ENCODE results near the gene MYBPC1. TPM values are rescaled to one million over a fixed set of nuclear protein-coding genes. Genes with fewer than 3 reads are reported as not detected.

MYBPC1 gene
- polyA plus RNA-seq, 4 donors, result 0.03 to 0.37 (median 0.15) TPM; not detected in 1

DNA sequence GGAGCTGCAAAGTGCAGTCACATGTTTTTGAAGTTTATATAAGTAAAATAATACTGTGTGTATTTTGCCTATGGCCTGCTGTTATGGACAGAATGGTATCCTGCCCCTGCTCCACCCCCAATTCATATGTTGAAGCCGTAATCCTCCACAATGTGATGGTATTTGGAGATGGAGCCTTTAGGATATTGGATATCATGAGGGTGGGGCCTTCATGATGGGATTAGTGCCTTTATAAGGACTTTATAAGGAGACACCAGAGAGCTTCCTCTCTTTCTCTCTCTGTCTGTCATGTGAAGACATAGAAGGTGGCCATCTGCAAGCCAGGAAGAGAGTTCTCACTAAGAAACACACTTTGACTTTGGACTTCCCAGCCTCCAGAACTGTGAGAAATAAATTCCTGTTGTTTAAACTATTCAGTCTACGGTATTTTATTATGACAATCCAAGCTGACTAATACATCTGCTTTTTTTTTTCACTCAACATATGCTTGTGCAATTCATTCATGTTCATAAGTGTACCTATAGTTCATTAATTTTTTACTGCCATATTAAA is 99.6 kb downstream of the MYBPC1 start:
- no peak for DNase-seq (ENCODE audit: low read depth in 4 of 4, low spot score in 3 of 4)

DNA sequence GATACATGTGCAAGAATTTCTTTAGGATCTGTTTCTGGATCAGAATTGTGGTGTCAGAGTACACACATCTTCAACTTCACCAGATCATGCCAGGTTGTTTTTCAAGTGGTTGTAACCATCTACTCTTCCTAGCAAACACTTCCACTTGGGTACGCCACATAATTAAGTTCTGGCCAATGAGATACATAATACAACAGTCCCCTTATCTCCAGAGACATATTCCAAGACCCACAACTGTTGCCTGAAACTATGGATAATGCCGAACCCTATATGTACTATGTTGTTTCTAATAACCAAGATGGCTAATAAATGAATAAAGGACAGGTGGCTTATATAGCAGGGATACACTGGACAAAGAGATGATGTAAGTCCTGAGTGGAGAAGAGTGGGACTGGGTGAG is 100.2 kb downstream of the MYBPC1 start:
- DNase-seq (ENCODE audit: low read depth in 4 of 4, low spot score in 3 of 4), result no peak

DNA sequence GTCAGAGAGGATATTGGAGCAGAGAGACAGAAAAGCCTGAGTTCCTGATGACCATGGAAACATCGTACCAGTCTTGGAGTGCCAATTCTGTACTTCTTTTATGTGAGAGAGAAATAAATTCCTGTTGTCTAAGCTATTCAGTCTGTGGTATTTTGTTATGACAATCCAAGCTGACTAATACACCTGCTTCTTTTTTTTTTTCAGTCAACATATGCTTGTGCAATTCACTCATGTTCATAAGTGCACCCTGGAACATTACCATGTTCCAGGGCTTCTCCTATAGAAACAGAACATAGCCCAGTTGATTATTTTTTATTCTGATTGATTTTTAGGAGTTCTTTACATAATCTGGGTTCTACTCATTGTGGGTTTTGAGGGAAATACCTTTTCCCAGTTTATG is 100.9 kb downstream of the MYBPC1 start:
- DNase-seq (ENCODE audit: low read depth in 4 of 4, low spot score in 3 of 4), result no peak

DNA sequence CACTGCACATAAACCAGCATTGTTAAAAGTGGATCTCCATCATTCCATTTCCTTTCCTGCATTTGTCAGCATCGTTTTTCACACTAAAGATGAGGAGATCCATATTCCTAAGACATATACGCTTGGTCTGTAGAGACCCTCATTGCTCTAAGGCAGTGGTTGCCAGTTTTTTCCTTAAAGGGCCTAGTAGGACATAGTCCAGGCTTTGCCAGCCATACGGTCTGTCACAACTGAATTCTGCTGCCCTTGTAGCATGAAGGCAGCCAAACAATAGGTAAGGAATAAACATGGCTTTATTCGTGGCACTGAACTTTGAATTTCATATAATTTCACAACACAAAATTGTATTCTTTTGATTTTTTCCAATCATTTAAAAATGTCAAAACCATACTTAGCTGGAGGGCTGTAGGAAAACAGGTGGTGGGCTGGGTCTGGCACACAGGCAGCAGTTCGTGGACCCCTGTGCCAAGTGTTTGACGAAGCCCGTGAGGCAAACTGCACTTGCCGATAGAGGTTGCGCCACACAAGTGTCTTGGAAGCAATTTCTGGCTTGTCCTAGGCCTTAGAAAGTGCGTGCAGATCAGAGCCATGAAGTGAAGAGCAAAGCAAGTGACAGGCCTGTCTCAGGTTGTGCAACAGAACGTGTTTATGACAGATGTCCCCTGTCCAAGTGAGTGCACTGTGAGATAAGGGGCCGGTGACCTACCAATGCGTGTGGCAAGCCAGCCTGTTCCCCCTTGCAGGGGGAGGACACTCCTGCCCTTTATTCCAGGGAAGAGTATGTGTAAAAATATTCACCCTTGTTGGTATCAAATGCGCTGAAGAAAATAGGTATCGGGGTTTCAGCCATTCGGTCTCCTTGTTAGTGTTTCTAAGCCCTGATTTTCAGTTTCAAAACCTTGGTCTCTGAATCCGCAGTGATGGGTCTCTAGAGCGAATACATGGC is 101.8 kb downstream of the MYBPC1 start:
- DNase-seq (ENCODE audit: low read depth in 4 of 4, low spot score in 3 of 4), result no peak

DNA sequence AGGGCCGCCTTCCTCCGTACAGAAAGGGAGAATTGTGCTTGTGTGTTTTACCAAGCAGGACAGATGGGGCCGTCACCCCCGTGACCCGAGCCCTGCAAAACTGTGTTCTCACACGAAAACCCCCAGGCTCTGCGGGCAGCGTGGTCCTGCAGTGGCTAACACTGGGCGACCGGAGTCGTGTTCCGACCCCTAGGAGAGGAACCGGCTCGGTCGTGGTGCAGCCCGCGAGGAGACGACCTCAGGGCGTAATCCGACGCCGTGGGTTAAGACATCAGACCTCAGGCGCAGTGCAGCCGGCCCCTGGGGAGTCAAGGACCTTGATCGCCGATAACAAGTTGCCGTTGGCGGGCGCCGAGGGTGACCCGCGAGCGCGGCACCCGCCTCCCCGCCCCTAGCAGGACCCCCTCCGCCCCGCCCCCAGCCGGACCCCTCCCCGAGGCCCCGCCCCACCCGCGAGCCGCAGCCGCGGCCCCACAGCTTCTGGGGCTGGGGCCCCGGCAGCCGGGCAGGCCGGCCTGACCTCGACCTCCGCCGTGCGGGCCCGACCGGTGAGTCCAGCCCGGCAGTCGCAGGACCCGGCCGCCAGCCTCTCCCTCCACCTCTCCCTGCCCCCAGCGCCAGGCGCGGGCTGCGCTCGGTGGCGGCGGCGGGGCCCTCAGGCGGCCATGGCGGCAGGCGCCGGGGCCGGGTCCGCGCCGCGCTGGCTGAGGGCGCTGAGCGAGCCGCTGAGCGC is 102.6 kb downstream of the MYBPC1 start, which contains the start of gene CHPT1:
Gene CHPT1 (plus strand): TSS at position 444 of the 733 bp plus-strand sequence. CDS start 222 bp downstream, at position 666.
- DNase-seq (ENCODE audit: low read depth in 4 of 4, low spot score in 3 of 4), result peak in 3 of 4 donors; percentile 30 to 48 (median 43)

DNA sequence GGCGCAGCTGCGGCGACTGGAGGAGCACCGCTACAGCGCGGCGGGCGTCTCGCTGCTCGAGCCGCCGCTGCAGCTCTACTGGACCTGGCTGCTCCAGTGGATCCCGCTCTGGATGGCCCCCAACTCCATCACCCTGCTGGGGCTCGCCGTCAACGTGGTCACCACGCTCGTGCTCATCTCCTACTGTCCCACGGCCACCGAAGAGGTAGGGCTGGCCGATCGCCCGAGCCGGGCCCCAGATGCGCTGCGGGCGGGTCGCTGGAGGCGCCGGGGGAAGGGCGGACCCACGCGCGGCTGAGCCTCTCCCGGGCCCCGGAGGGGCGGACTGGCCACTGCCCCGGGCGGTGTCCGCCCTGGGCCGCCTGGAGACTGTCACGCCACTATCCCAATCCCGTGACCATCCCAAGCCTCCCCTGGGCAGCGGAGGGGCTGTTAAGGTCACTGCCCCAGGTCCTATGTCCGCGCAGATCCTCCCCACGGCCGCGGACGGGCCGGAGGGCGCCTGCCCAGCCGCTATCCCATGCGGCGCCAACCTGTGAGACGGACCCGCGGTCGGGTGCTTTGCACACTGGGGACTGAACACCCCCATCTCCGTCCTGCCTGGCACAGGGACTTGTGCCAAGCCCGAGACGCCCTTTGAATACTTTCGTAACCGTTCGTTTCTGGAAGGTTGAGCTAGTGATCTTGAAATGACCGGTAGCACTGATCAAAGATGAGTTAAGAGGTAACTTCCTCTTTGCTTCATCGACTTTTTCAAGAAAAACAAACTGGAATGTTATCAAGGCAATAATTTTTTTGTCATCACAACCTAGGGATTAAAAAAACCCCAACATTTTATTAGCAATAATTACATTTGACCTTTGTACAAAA is 103.4 kb downstream of the MYBPC1 start:
- DNase-seq (ENCODE audit: low read depth in 4 of 4, low spot score in 3 of 4), result peak in 1 of 4 donors; percentile 34

DNA sequence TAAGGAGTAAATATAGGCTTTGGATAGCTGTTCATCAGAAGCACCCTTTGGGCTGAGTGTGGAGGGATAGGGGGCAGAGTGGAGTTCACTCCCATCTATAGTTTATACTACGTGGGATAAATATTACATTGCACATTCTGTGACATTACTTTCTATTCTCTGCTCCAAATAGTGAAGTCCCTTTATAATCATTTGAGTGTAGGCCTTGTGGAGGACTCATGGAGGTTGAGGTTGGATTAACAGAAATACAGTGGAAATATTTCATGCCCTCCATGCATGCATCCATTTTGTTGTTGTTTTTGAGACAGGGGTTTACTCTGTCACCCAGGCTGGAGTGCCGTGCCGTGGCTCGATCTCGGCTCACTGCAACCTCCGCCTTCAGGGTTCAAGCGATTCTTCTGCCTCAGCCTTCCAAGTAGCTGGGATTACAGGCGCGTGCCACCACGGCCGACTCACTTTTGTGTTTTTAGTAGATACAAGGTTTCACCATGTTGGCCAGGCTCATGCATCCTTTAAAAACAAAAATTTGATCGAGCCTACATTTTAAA is 104.1 kb downstream of the MYBPC1 start:
- no peak for DNase-seq (ENCODE audit: low read depth in 4 of 4, low spot score in 3 of 4)

DNA sequence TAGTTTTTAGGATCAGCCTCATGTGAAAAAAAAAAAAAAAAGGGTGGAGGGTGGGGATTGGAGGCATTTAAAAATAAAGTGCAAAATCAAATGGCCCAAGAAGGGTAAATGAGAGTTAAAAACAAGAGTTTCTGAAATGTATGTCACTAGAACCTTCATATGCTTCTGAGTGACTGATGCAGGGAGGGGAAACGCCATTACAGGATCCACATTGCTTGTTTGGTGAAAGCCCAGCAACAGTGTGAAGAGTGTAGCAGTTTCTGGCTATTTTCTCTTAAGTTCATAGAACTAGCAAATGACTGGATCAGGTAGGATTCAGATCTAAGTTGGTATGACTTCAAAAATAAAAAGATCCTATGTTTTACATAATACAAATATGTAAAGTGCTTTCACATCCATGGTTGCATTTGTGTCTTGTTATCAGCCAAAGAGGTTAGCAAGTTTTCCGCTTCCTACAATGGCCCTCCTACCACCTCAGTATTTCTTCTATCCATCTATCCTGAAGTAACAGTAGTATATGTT is 105.6 kb downstream of the MYBPC1 start:
- no peak for DNase-seq (ENCODE audit: low read depth in 4 of 4, low spot score in 3 of 4)

DNA sequence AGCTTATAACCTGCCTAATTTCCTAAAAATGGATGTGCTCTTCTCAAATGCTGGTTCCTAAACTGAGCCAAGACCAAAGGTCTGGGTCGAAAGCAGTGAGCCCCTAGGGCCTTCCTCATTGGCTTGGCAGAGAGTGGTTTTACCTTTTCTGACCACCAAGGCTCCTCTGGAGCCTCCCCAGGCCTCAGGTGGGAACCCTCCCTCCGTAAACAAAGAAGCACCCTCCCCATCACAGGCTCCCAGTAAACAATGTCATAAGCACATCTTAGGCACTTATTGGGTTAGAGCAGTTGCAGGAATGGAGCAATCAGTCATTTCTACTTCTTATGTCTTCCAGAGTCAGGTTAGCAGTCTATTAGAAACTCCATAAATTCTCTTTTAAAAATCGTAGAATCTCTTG is 108.7 kb downstream of the MYBPC1 start:
- no peak for DNase-seq (ENCODE audit: low read depth in 4 of 4, low spot score in 3 of 4)

DNA sequence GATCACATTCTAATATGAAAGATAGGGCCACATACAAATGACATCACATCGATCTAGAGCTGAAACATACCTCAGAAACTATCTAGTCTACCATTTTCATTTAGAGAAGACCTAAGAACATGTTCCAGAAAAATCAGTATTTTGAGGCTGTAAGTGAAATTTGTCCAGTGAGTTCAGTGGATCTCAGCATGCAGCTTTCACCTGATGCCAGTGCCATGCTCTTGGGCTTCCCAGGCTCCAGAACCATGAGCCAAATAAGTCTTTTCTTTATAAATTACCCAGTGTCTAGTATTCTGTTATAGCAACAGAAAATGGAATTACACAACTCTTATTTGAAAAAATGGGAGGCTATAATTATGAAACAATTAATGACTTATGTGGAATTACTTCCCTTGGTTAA is 111.6 kb downstream of the MYBPC1 start:
- no peak for DNase-seq (ENCODE audit: low read depth in 4 of 4, low spot score in 3 of 4)

DNA sequence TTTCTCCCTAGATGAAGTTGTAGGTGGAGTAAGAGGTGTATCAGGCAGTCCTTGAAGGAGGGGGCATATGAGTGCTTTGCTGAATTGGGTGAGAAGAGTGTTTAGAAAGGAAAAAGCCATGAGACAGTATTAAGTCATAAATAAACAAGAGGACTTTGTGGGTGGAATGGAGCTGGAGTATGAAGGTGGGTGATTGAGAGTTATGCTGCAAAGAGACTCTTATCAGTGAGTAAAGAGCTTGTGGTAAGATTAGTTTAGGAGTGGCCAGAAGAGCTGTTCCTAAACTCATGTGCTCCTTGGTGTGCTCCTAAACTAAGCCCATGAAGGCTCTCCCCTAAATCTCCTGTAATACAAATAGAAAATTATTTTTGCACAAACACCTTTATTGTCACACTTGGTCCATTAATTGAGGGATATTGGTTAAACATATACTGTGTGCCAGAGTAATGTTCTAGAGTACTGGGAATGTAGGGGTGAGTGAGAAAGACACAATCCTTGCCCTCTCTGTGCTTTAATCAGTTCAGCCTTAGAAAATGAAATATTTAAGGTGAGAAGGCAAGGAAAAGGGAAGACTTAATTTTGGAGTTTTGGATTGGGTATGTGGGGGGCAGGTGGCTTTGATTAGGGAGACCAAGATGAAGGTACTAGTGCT is 112.5 kb downstream of the MYBPC1 start:
- DNase-seq (ENCODE audit: low read depth in 4 of 4, low spot score in 3 of 4), result no peak

DNA sequence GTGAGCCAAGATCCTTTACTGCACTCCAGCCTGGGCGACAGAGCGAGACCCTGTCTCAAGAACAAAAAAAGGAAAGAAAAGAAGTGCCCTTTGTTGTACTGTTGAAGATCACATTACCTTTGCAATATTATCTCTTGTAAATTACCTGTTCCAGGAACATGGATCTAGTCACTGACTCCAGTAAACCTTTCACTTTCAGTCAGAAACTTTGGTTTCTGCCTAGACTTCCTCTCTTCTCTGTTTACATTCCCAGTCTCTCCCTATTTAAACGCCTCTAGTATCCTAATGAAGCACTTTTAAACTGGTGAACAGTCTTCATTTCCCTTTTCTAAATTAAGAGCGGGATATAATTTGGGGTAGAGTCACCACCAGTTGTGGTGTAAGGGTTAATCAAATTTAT is 115.5 kb downstream of the MYBPC1 start:
- DNase-seq (ENCODE audit: low read depth in 4 of 4, low spot score in 3 of 4), result no peak

DNA sequence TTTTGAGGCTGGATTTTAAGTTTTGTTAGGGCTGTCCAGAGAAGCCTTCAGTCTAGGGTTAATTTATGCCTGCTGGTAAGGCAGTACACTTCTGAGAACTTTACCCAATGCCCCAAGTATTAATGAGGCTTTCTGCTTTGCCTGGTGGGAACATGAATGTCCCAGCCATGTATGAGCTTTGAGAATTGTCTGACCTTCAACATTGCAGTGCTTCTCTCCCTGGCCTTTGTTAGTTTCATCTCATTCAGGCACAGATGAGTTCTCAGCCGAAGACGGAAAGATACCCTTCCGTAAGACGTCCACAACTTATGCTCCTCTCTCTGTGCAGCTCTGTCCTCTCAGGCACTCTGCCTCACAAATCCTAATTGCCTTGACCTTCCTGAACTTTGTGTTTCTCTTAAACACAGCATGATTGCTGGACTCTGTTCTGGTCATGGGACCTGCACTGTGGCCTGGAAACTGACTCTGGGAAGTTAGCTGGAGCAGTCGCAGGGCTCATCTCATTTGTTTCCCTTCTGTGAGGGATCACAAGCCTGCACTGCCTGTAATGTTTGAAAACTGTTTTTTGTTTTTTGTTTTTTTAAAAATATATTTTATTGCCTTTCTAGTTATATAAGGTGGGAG is 118.4 kb downstream of the MYBPC1 start:
- DNase-seq (ENCODE audit: low read depth in 4 of 4, low spot score in 3 of 4), result peak in 1 of 4 donors; percentile 26

DNA sequence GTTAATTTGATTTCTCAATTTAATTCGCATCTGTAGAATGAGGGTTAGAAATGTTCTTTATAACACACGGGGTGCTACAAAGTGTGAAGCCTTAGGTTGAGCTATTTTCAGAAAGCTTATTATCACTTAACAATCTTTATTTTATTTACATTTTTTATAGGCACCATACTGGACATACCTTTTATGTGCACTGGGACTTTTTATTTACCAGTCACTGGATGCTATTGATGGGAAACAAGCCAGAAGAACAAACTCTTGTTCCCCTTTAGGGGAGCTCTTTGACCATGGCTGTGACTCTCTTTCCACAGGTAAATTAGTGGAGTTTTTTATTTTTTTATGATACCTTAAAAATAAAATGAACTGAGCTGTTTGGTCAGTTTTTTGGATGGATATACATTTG is 119.2 kb downstream of the MYBPC1 start:
- DNase-seq (ENCODE audit: low read depth in 4 of 4, low spot score in 3 of 4), result no peak

DNA sequence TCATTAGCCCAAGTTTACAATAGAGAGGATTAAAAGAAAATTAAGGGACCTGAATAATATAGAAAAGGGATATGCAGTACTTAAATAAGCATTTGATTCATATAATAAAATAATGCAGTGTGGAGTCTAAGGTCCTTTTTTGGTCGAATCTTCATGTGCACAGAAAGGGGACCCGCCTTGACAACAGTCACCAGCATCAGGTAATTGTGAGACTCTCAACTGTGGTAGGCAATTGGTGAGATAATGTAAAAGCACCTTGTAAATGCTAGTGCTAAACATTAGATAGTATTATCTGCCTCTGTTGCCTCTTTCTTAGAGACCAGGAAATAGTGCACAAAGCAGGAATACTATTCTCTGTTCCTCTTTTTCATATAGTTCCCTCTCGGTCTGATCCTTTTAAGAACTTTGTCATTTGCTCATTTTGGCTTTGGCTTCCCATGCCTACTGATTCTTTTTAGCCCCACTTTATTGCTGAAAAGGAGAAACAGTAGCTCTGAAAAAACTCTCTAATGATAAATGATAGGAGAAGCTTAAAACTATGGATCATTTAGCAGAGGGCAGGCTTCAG is 120.2 kb downstream of the MYBPC1 start:
- no peak for DNase-seq (ENCODE audit: low read depth in 4 of 4, low spot score in 3 of 4)

DNA sequence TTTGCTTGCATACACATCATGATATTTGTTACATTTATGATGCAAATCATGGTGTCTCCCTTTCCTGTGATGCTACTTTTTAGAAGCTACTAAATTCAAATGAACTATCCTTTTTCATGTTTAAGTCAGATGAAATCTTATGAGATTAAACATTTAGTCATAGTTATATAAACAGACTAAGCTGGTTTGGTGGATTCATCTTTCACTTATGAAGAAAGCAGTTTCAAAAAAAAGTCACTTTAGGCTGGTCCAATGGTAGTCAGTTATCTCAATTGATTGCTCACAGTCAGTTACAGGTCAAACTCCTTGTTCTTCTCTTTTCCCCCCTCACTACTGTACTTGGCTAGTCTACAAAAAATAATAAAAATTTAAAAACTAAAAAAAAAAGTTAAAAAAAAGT is 124.8 kb downstream of the MYBPC1 start:
- DNase-seq (ENCODE audit: low read depth in 4 of 4, low spot score in 3 of 4), result no peak

DNA sequence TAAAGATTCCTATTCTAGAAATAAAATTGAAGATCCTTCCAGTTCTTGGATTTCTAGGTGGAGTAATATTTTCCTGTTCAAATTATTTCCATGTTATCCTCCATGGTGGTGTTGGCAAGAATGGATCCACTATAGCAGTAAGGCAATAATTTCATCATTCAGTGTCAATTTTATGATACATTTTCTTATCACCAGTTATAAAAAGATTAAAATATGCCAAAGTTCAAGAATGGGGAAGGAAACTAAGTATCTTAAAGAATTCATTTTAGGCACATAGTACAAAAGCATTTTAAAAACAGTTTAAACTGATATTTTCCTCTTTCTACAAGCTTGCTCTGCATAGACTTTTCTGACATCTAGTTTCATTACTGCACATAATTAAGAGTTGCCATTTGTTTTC is 125.3 kb downstream of the MYBPC1 start:
- DNase-seq (ENCODE audit: low read depth in 4 of 4, low spot score in 3 of 4), result no peak

DNA sequence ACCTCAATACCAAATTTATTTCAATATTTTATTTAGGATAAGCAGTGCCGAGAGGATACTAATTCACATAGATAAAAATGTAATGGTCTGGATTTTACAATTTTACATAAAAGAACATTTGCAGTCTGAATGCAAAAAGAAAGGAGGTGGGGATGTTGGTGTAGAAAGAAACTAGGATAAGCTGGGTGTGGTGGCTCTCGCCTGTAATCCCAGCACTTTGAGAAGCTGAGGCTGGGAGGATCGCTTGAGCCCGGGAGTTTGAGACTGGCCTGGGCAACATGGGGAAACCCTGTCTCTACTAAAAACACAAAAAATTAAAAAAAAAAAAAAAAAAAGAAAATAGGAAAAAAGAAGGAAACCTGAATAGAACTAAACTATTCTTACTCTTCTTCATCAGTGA is 127.6 kb downstream of the MYBPC1 start:
- DNase-seq (ENCODE audit: low read depth in 4 of 4, low spot score in 3 of 4), result no peak

DNA sequence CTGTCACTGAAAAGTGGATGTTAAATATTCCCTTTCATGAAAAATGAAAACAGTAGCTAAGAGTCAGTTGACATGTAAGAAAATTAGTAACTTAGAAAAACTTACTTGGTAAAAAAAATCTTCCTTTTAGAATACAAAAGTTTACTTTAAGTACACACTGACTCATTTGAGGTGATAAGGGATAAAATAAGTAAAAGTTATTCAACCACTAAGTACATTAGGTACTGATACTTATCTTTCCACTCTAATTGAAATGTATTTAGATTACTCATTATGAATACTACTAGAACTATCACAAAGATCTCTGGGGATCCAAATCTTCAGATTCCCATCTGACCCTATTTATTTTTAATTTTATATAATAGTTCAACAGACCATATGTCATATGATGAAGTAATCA is 132.3 kb downstream of the MYBPC1 start:
- no peak for DNase-seq (ENCODE audit: low read depth in 4 of 4, low spot score in 3 of 4)
